Naive thymus-derived CD4-positive, alpha-beta T cell (primary cell): Measurements from ENCODE around the gene SLC35F2. TPM values are rescaled to one million over a fixed set of nuclear protein-coding genes. Genes with fewer than 3 reads are reported as not detected.

Experiments used
- polyA plus RNA-seq, 2 donors: library from polyadenylated mRNA; unstranded; fragments of 300-500 nt; fragmentation: Illumina TruSeq; gene quantifications; one replicate each; pipeline ENCODE4 v1.2.3, GENCODE V29; 2021
- total RNA-seq, 6 experiments: library from RNA in 5 of 6; stranded (reverse) in 5 of 6; gene quantifications; 1 replicate in 5 of 6; 2 replicates in 1 of 6; pipeline ENCODE4 v1.2.3 and lab custom pipeline; 2021 to 2026

SLC35F2 gene
- total and polyA plus RNA-seq, 7 experiments from 2014 or later, result 3.7 to 8.9 (median 4.2) TPM

Other genes with a start within 250 kb of the SLC35F2 start
- not detected for gene SLN, start 146.7 kb downstream of the SLC35F2 start, total RNA-seq
- gene SLN, start 146.7 kb downstream of the SLC35F2 start, polyA plus RNA-seq, result not detected
- 1 to 10 TPM in 1 of 5 experiments, under 1 TPM in 1, not detected in 3; 0.38 to 1.6 TPM for gene RAB39A, start 69.7 kb upstream of the SLC35F2 start, total RNA-seq
- gene RAB39A, start 69.7 kb upstream of the SLC35F2 start, polyA plus RNA-seq, result under 1 TPM in 1 of 2 donors, not detected in 1; 0.10 TPM
- 10 to 100 TPM; 32.3 to 59.7 (median 39.2) TPM for gene CUL5, start 150.1 kb upstream of the SLC35F2 start, total RNA-seq
- gene CUL5, start 150.1 kb upstream of the SLC35F2 start, polyA plus RNA-seq, result 10 to 100 TPM; 38.3 to 40.7 TPM